ENCODE measurements around the gene GCGR. TPM values are rescaled to one million over a fixed set of nuclear protein-coding genes. Genes with fewer than 3 reads are reported as not detected.

Gene GCGR
- total and polyA plus RNA-seq, 2 of the 13 experiments (the other 11 are each of a cell fraction or from before 2014, with no cell fraction given), result 0.04 to 0.13 TPM

DNA sequence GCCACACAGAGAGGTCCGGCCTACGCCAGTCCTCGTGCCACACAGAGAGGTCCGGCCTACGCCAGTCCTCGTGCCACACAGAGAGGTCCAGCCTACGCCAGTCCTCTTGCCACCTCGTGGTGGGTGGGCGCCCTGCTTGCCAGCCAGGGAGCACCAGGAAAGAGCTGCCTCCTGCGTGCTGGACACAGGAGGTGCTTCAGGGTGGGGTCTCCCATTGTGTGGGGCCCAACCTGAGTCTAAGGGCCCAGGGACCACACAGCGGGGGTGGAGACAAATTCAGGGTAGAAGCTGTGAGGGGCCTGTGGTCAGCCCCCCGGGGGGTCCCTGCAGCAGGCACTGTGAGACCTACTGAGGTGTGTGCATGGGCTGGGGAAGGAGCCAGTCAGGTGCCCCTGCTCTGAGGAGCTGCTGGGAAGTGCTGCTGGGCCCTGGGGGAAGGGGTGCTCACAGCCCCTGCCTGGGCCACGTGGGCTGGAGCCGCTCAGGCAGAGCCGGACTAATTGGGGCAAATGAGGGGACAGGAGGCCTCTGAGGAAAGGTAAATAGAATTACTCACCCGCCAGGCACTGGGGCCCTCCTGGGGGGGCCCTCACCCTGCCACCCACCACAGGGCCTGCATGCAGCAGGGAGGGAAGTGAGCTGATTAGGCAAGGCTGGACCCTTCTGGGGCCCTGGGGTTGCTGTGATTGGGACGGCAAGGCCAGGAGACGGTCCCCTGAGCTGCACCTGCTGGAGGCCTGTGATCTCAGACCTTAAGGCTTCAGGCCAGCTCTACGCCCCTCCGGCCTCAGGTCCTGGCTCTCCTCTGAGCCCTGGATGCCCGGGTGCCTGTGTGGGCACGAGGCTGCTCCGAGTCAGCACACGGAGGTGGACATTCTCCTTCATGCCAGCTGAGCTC is 11.0 kb downstream of the GCGR start (continued):
- TF ChIP-seq RXRA (CRISPR knock-in tag; IDR thresholded peaks at IDR 0.05) (peak; percentile 74), ZKSCAN5 (CRISPR knock-in tag; IDR thresholded peaks at IDR 0.05) (no peak), MBD4 (IDR thresholded peaks at IDR 0.05; ENCODE audit: borderline replicate concordance, low read length) (no peak), ZNF225 (CRISPR knock-in tag; IDR thresholded peaks at IDR 0.05) (no peak), CHD2 (IDR thresholded peaks at IDR 0.05; ENCODE audit: low read depth, low read length) (no peak), ZNF549 (CRISPR knock-in tag; IDR thresholded peaks at IDR 0.05) (no peak), ATF1 (CRISPR knock-in tag; IDR thresholded peaks at IDR 0.05) (no peak), CBX1 (IDR thresholded peaks at IDR 0.05; ENCODE audit: low read depth) (no peak), ZNF350 (CRISPR knock-in tag; IDR thresholded peaks at IDR 0.05; ENCODE audit: borderline replicate concordance, low read depth) (peak; percentile 61; the same call in 1 of the 2 replicates), ZNF354B (CRISPR knock-in tag; IDR thresholded peaks at IDR 0.05) (no peak), DNMT3B (CRISPR knock-in tag; conservative IDR thresholded peaks at IDR 0.05) (no peak)
- TF ChIP-seq, protein P1, sequence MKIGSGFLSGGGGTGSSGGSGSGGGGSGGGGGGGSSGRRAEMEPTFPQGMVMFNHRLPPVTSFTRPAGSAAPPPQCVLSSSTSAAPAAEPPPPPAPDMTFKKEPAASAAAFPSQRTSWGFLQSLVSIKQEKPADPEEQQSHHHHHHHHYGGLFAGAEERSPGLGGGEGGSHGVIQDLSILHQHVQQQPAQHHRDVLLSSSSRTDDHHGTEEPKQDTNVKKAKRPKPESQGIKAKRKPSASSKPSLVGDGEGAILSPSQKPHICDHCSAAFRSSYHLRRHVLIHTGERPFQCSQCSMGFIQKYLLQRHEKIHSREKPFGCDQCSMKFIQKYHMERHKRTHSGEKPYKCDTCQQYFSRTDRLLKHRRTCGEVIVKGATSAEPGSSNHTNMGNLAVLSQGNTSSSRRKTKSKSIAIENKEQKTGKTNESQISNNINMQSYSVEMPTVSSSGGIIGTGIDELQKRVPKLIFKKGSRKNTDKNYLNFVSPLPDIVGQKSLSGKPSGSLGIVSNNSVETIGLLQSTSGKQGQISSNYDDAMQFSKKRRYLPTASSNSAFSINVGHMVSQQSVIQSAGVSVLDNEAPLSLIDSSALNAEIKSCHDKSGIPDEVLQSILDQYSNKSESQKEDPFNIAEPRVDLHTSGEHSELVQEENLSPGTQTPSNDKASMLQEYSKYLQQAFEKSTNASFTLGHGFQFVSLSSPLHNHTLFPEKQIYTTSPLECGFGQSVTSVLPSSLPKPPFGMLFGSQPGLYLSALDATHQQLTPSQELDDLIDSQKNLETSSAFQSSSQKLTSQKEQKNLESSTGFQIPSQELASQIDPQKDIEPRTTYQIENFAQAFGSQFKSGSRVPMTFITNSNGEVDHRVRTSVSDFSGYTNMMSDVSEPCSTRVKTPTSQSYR (CRISPR knock-in tag; IDR thresholded peaks at IDR 0.05; ENCODE audit: borderline replicate concordance), result peak; percentile 20; the same call in 1 of the 2 replicates
- TF ChIP-seq, protein P2, sequence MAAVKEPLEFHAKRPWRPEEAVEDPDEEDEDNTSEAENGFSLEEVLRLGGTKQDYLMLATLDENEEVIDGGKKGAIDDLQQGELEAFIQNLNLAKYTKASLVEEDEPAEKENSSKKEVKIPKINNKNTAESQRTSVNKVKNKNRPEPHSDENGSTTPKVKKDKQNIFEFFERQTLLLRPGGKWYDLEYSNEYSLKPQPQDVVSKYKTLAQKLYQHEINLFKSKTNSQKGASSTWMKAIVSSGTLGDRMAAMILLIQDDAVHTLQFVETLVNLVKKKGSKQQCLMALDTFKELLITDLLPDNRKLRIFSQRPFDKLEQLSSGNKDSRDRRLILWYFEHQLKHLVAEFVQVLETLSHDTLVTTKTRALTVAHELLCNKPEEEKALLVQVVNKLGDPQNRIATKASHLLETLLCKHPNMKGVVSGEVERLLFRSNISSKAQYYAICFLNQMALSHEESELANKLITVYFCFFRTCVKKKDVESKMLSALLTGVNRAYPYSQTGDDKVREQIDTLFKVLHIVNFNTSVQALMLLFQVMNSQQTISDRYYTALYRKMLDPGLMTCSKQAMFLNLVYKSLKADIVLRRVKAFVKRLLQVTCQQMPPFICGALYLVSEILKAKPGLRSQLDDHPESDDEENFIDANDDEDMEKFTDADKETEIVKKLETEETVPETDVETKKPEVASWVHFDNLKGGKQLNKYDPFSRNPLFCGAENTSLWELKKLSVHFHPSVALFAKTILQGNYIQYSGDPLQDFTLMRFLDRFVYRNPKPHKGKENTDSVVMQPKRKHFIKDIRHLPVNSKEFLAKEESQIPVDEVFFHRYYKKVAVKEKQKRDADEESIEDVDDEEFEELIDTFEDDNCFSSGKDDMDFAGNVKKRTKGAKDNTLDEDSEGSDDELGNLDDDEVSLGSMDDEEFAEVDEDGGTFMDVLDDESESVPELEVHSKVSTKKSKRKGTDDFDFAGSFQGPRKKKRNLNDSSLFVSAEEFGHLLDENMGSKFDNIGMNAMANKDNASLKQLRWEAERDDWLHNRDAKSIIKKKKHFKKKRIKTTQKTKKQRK (IDR thresholded peaks at IDR 0.05; ENCODE audit: low read length), result no peak
- TF ChIP-seq, protein P3, sequence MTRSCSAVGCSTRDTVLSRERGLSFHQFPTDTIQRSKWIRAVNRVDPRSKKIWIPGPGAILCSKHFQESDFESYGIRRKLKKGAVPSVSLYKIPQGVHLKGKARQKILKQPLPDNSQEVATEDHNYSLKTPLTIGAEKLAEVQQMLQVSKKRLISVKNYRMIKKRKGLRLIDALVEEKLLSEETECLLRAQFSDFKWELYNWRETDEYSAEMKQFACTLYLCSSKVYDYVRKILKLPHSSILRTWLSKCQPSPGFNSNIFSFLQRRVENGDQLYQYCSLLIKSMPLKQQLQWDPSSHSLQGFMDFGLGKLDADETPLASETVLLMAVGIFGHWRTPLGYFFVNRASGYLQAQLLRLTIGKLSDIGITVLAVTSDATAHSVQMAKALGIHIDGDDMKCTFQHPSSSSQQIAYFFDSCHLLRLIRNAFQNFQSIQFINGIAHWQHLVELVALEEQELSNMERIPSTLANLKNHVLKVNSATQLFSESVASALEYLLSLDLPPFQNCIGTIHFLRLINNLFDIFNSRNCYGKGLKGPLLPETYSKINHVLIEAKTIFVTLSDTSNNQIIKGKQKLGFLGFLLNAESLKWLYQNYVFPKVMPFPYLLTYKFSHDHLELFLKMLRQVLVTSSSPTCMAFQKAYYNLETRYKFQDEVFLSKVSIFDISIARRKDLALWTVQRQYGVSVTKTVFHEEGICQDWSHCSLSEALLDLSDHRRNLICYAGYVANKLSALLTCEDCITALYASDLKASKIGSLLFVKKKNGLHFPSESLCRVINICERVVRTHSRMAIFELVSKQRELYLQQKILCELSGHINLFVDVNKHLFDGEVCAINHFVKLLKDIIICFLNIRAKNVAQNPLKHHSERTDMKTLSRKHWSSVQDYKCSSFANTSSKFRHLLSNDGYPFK (CRISPR knock-in tag; IDR thresholded peaks at IDR 0.05; ENCODE audit: borderline replicate concordance), result no peak
- TF ChIP-seq, protein P4, sequence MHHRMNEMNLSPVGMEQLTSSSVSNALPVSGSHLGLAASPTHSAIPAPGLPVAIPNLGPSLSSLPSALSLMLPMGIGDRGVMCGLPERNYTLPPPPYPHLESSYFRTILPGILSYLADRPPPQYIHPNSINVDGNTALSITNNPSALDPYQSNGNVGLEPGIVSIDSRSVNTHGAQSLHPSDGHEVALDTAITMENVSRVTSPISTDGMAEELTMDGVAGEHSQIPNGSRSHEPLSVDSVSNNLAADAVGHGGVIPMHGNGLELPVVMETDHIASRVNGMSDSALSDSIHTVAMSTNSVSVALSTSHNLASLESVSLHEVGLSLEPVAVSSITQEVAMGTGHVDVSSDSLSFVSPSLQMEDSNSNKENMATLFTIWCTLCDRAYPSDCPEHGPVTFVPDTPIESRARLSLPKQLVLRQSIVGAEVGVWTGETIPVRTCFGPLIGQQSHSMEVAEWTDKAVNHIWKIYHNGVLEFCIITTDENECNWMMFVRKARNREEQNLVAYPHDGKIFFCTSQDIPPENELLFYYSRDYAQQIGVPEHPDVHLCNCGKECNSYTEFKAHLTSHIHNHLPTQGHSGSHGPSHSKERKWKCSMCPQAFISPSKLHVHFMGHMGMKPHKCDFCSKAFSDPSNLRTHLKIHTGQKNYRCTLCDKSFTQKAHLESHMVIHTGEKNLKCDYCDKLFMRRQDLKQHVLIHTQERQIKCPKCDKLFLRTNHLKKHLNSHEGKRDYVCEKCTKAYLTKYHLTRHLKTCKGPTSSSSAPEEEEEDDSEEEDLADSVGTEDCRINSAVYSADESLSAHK (CRISPR knock-in tag; IDR thresholded peaks at IDR 0.05; ENCODE audit: borderline replicate concordance), result no peak; the same call in 1 of the 2 replicates
- TF ChIP-seq, protein P5, sequence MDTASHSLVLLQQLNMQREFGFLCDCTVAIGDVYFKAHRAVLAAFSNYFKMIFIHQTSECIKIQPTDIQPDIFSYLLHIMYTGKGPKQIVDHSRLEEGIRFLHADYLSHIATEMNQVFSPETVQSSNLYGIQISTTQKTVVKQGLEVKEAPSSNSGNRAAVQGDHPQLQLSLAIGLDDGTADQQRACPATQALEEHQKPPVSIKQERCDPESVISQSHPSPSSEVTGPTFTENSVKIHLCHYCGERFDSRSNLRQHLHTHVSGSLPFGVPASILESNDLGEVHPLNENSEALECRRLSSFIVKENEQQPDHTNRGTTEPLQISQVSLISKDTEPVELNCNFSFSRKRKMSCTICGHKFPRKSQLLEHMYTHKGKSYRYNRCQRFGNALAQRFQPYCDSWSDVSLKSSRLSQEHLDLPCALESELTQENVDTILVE (CRISPR knock-in tag; IDR thresholded peaks at IDR 0.05), result peak; percentile 41; the same call in 1 of the 2 replicates

Data from HepG2 (cell line).